Sigmoid colon (tissue), 4 donors: ENCODE data around the gene CARMIL3.

Experiments
- CTCF ChIP-seq, 4 experiments: fragments of 450-650 bp in 3 of 4; fragments of 200-600 bp in 1 of 4; IDR thresholded peaks; one replicate each; pipeline ENCODE4 v1.5.1; 2016 to 2019; ENCODE audit warnings: antibody characterized with exemption in 4 of 4, mild to moderate bottlenecking in 3 of 4, moderate library complexity in 2 of 4
- EP300 ChIP-seq, 4 donors: sonication (generic); formaldehyde crosslinking; IDR thresholded peaks; one replicate each; pipeline ENCODE4 v1.6.1; 2017; ENCODE audit warnings: antibody characterized with exemption in 4 of 4
- POLR2A ChIP-seq, 2 donors: fragments of 450-650 bp; IDR thresholded peaks; one replicate each; pipeline ENCODE4 v1.6.1; 2016; ENCODE audit warnings: antibody characterized with exemption in 2 of 2, mild to moderate bottlenecking in 2 of 2, moderate library complexity in 2 of 2
- POLR2AphosphoS5 ChIP-seq, 4 donors: sonication (generic); formaldehyde crosslinking; IDR thresholded peaks; one replicate each; pipeline ENCODE4 v1.6.1; 2017; ENCODE audit warnings: antibody characterized with exemption in 4 of 4

- TF ChIP-seq CTCF (IDR thresholded peaks at IDR 0.05) (no peak), POLR2A (IDR thresholded peaks at IDR 0.05) (no peak), EP300 (IDR thresholded peaks at IDR 0.05) (no peak), POLR2AphosphoS5 (IDR thresholded peaks at IDR 0.05) (no peak)
Measured at GRCh38 chr14:24060984-24061913, 9.4 kb downstream of the CARMIL3 start.
